ENCODE measurements around the gene TMEM86B.

The TMEM86B gene

GRCh38 chr19:55241143-55241934 lies 12.8 kb upstream of the TMEM86B start:
- H3K4me3 ChIP-seq (replicated peaks; ENCODE audit: low read depth, low read length) = no peak overlapping the region
- H3K27me3 ChIP-seq (replicated peaks; ENCODE audit: control insufficient read depth, insufficient read depth, low read length) = no peaks in the 10 kb centered on the region
- DNase-seq (ENCODE audit: extremely low read depth, insufficient read length) = no peak
- peaks cover 71% of the 10 kb centered on the region for H3K36me3 ChIP-seq (ENCODE audit: control insufficient read depth, insufficient read depth, low read length)
- no peak for TF ChIP-seq CTCF (IDR thresholded peaks at IDR 0.05; ENCODE audit: insufficient read depth, low read length, poor library complexity, severe bottlenecking)

GRCh38 chr19:55240713-55241020 lies 12.1 kb upstream of the TMEM86B start:
- Histone ChIP-seq H3K4me3 (replicated peaks; ENCODE audit: low read depth, low read length) (no peak overlapping the region), H3K27me3 (replicated peaks; ENCODE audit: control insufficient read depth, insufficient read depth, low read length) (no peaks in the 10 kb centered on the region), H3K36me3 (ENCODE audit: control insufficient read depth, insufficient read depth, low read length) (peaks cover 73% of the 10 kb centered on the region)
- no peak for DNase-seq (ENCODE audit: extremely low read depth, insufficient read length)
- TF ChIP-seq CTCF (IDR thresholded peaks at IDR 0.05; ENCODE audit: insufficient read depth, low read length, poor library complexity, severe bottlenecking) = no peak

GRCh38 chr19:55239004-55239403 lies 10.4 kb upstream of the TMEM86B start:
- no peak for TF ChIP-seq CTCF (IDR thresholded peaks at IDR 0.05; ENCODE audit: insufficient read depth, low read length, poor library complexity, severe bottlenecking)
- Histone ChIP-seq H3K27me3 (replicated peaks; ENCODE audit: control insufficient read depth, insufficient read depth, low read length) (no peaks in the 10 kb centered on the region), H3K4me3 (replicated peaks; ENCODE audit: low read depth, low read length) (no peak overlapping the region), H3K36me3 (ENCODE audit: control insufficient read depth, insufficient read depth, low read length) (peaks cover 67% of the 10 kb centered on the region)
- DNase-seq (ENCODE audit: extremely low read depth, insufficient read length) = no peak

- no peak for TF ChIP-seq CTCF (IDR thresholded peaks at IDR 0.05; ENCODE audit: insufficient read depth, low read length, poor library complexity, severe bottlenecking)
- no peak for DNase-seq (ENCODE audit: extremely low read depth, insufficient read length)
- no peaks in the 10 kb centered on the region for H3K27me3 ChIP-seq (replicated peaks; ENCODE audit: control insufficient read depth, insufficient read depth, low read length)
- peaks cover 60% of the 10 kb centered on the region for H3K36me3 ChIP-seq (ENCODE audit: control insufficient read depth, insufficient read depth, low read length)
- H3K4me3 ChIP-seq (replicated peaks; ENCODE audit: low read depth, low read length) = no peak overlapping the region
Observed at GRCh38 chr19:55238030-55238429, 9.5 kb upstream of the TMEM86B start.

- no peak for TF ChIP-seq CTCF (IDR thresholded peaks at IDR 0.05; ENCODE audit: insufficient read depth, low read length, poor library complexity, severe bottlenecking)
- Histone ChIP-seq H3K4me3 (replicated peaks; ENCODE audit: low read depth, low read length) (no peak overlapping the region), H3K36me3 (ENCODE audit: control insufficient read depth, insufficient read depth, low read length) (peaks cover 55% of the 10 kb centered on the region), H3K27me3 (replicated peaks; ENCODE audit: control insufficient read depth, insufficient read depth, low read length) (no peaks in the 10 kb centered on the region)
- no peak for DNase-seq (ENCODE audit: extremely low read depth, insufficient read length)
Observed at GRCh38 chr19:55232986-55233385, 4.4 kb upstream of the TMEM86B start.

- no peak for DNase-seq (ENCODE audit: extremely low read depth, insufficient read length)
- TF ChIP-seq CTCF (IDR thresholded peaks at IDR 0.05; ENCODE audit: insufficient read depth, low read length, poor library complexity, severe bottlenecking) = no peak
- H3K27me3 ChIP-seq (replicated peaks; ENCODE audit: control insufficient read depth, insufficient read depth, low read length) = no peaks in the 10 kb centered on the region
- H3K36me3 ChIP-seq (ENCODE audit: control insufficient read depth, insufficient read depth, low read length) = peaks cover 56% of the 10 kb centered on the region
- no peak overlapping the region for H3K4me3 ChIP-seq (replicated peaks; ENCODE audit: low read depth, low read length)
Observed at GRCh38 chr19:55232286-55232602, 3.7 kb upstream of the TMEM86B start.
